Keratinocyte (primary cell): Measurements from ENCODE around the gene CDK14. TPM values are rescaled to one million over a fixed set of nuclear protein-coding genes. Genes with fewer than 3 reads are reported as not detected.

Source experiments
- DNase-seq: peaks from one replicate; pipeline ENCODE4 v3.0.0-alpha.2; 2011; ENCODE audit warnings: low read depth, missing footprints, low spot score
- FAIRE-seq: peaks from 2 replicates; lab custom pipeline; 2011; peaks lifted over from hg19 to GRCh38; lab: Jason Lieb, UNC
- H2AFZ ChIP-seq: 2 replicates; pipeline ENCODE4 v1.6.0; 2012; ENCODE audit warnings: low read length, control low read depth, inconsistent platforms; ENCODE audit not compliant: control insufficient read depth
- H3K27ac ChIP-seq: 2 replicates; pipeline ENCODE4 v1.5.1; 2011; ENCODE audit warnings: low read length; ENCODE audit not compliant: control insufficient read depth, insufficient read depth
- H3K27me3 ChIP-seq: 3 replicates; pipeline ENCODE4 v1.6.0; 2011; ENCODE audit warnings: low read length; ENCODE audit not compliant: control insufficient read depth, insufficient read depth; ENCODE audit errors: extremely low read depth
- H3K36me3 ChIP-seq, 2 experiments: 2 replicates in 1 of 2; 3 replicates in 1 of 2; pipeline ENCODE4 v1.5.1; 2011; ENCODE audit warnings: low read length in 2 of 2, mild to moderate bottlenecking in 1 of 2; ENCODE audit not compliant: control insufficient read depth in 2 of 2, insufficient read depth in 2 of 2; ENCODE audit errors: extremely low read depth in 1 of 2
- H3K4me1 ChIP-seq: 3 replicates; pipeline ENCODE4 v1.5.1; 2011; ENCODE audit warnings: low read length; ENCODE audit not compliant: control insufficient read depth, insufficient read depth; ENCODE audit errors: extremely low read depth
- H3K4me2 ChIP-seq: 3 replicates; pipeline ENCODE4 v1.6.0; 2011; ENCODE audit warnings: low read depth, low read length; ENCODE audit not compliant: control insufficient read depth, insufficient read depth; ENCODE audit errors: extremely low read depth
- H3K4me3 ChIP-seq, 3 experiments: fragments of 200-600 bp in 1 of 3; sonication (generic) in 1 of 3; 2 replicates in 2 of 3; 3 replicates in 1 of 3; pipeline ENCODE4 v1.5.1; 2011 to 2016; ENCODE audit warnings: low read length in 3 of 3, mild to moderate bottlenecking in 3 of 3, control low read depth in 2 of 3, inconsistent platforms in 1 of 3, low read depth in 1 of 3, mixed read lengths in 1 of 3, mixed run types in 1 of 3, moderate library complexity in 1 of 3; ENCODE audit not compliant: control insufficient read depth in 2 of 3, insufficient read depth in 2 of 3; ENCODE audit errors: extremely low read depth in 1 of 3
- H3K79me2 ChIP-seq: 2 replicates; pipeline ENCODE4 v1.6.0; 2012; ENCODE audit warnings: low read length; ENCODE audit not compliant: control insufficient read depth, insufficient read depth
- H3K9ac ChIP-seq: 3 replicates; pipeline ENCODE4 v1.6.0; 2011; ENCODE audit warnings: low read length; ENCODE audit not compliant: control insufficient read depth, insufficient read depth; ENCODE audit errors: extremely low read depth
- H3K9me1 ChIP-seq: 3 replicates; pipeline ENCODE4 v1.6.0; 2011; ENCODE audit warnings: low read length; ENCODE audit not compliant: control insufficient read depth, insufficient read depth; ENCODE audit errors: extremely low read depth
- H3K9me3 ChIP-seq: 2 replicates; pipeline ENCODE4 v1.5.1; 2012; ENCODE audit warnings: low read depth, low read length; ENCODE audit not compliant: control insufficient read depth
- H4K20me1 ChIP-seq: 3 replicates; pipeline ENCODE4 v1.6.0; 2011; ENCODE audit warnings: low read length; ENCODE audit not compliant: control insufficient read depth, insufficient read depth; ENCODE audit errors: extremely low read depth
- EZH2 ChIP-seq: IDR thresholded peaks from one replicate; pipeline ENCODE4 v1.6.1; 2012; ENCODE audit warnings: inconsistent platforms, mild to moderate bottlenecking, low read length, moderate library complexity
- dilution Hi-C: fragments of 300-500 bp; cut with MboI; formaldehyde crosslinking; loops from one replicate; pipeline ENCODE4 v1.7.0; 2020; ENCODE audit warnings: low sequenced_read_pairs; ENCODE audit not compliant: extremely low pct_ligation_motif_present
- polyA plus RNA-seq, 5 experiments: library from polyadenylated mRNA; depleted of rRNA in 3 of 5; stranded (reverse) in 3 of 5; stranded (forward) in 1 of 5; unstranded in 1 of 5; fragments of >200 nt; gene quantifications; 1 replicate in 1 of 5; 2 replicates in 3 of 5; 3 replicates in 1 of 5; pipeline versions ENCODE4 v1.2.1 to v1.2.3, GENCODE V29; 2011 to 2012; ENCODE audit warnings: missing spikeins in 2 of 5, low read depth in 1 of 5, low replicate concordance in 1 of 5
- TF ChIP-seq, protein P1 (sequence below), 3 experiments: IDR thresholded peaks in 1 of 3; conservative IDR thresholded peaks in 1 of 3; optimal IDR thresholded peaks in 1 of 3; 2 replicates in 2 of 3; 3 replicates in 1 of 3; pipeline versions ENCODE3 to v1.5.1; 2011; ENCODE audit warnings: low read length in 3 of 3, mild to moderate bottlenecking in 3 of 3, moderate library complexity in 2 of 3, control low read depth in 1 of 3, inconsistent platforms in 1 of 3; ENCODE audit not compliant: insufficient read depth in 2 of 3; ENCODE audit errors: extremely low read depth in 1 of 3

The CDK14 gene
- polyA plus RNA-seq, 1 donor (not counting 4 experiments of a cell fraction or from before 2014, with no cell fraction given) = 4.0 TPM

DNA sequence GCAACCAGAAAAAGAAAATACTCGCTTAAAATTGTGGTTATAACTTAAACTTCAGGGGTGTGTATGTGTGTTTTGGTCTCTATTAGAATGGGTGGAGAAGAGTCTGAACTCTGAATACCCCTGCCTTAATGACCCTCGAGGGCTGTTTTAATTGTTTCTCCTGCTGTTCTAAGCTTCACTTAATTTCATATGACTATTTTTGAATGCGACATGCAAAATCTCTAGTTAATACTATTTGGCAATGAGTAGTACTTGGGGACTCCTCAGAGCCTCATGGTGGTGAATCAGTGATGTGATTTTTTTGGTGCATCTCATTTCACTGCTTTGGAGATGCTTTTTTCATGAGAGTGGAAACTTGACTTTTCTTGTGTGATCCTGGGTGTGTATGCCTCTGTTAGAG is 178.6 kb downstream of the CDK14 start:
- Histone ChIP-seq H4K20me1 (no peaks in the 10 kb centered on the region), H3K79me2 (no peaks in the 10 kb centered on the region), H2AFZ (no peak overlapping the region), H3K4me2 (no peak overlapping the region), H3K27ac (no peak overlapping the region), H3K4me3 (no peak overlapping the region), H3K36me3 (no peaks in the 10 kb centered on the region), H3K27me3 (no peaks in the 10 kb centered on the region), H3K4me1 (no peaks in the 10 kb centered on the region), H3K9ac (no peak overlapping the region), H3K9me1 (no peaks in the 10 kb centered on the region), H3K9me3 (no peaks in the 10 kb centered on the region)
- TF ChIP-seq, protein P1, sequence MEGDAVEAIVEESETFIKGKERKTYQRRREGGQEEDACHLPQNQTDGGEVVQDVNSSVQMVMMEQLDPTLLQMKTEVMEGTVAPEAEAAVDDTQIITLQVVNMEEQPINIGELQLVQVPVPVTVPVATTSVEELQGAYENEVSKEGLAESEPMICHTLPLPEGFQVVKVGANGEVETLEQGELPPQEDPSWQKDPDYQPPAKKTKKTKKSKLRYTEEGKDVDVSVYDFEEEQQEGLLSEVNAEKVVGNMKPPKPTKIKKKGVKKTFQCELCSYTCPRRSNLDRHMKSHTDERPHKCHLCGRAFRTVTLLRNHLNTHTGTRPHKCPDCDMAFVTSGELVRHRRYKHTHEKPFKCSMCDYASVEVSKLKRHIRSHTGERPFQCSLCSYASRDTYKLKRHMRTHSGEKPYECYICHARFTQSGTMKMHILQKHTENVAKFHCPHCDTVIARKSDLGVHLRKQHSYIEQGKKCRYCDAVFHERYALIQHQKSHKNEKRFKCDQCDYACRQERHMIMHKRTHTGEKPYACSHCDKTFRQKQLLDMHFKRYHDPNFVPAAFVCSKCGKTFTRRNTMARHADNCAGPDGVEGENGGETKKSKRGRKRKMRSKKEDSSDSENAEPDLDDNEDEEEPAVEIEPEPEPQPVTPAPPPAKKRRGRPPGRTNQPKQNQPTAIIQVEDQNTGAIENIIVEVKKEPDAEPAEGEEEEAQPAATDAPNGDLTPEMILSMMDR (optimal IDR thresholded peaks at IDR 0.05 in 1 of 3, IDR thresholded peaks at IDR 0.05 in 1 of 3, conservative IDR thresholded peaks at IDR 0.05 in 1 of 3; ENCODE audit: extremely low read depth in 1 of 3, insufficient read depth in 2 of 3, low read length in 3 of 3) = no peak
- no peak for TF ChIP-seq EZH2
- FAIRE-seq = no peak
- DNase-seq = no peak
- dilution Hi-C loops = no loop called here

DNA sequence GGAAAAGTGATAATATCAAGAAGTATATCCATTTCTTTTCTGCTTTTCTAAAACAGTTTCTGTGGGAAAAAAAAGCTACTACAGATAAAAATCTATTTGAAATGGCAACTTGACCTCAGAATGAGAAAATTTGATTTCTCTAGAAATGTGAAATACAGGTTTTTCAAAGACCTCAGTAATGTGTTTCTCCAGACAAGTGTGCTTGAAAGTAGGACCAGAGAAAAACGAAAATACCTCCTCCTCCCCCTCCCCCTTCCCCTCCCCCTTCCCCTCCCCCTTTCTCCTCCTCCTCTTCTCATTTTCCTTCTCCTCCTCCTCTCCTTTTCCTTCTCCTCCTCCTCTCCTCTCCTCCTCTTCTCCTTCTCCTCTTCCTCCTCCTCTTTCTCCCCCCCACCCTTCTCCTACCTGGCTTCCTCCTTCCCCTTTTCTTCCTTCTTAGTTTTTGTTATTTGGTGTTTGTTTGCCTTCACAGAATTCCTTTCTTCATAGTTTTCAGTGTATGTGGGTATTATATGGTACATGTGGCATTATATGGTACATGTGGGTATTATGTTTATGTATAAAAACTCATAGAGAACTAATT is 179.4 kb downstream of the CDK14 start:
- Histone ChIP-seq H3K27me3 (no peaks in the 10 kb centered on the region), H3K9me3 (no peaks in the 10 kb centered on the region), H3K27ac (no peak overlapping the region), H3K4me1 (no peaks in the 10 kb centered on the region), H4K20me1 (no peaks in the 10 kb centered on the region), H2AFZ (no peak overlapping the region), H3K9ac (no peak overlapping the region), H3K4me2 (no peak overlapping the region), H3K36me3 (no peaks in the 10 kb centered on the region), H3K9me1 (no peaks in the 10 kb centered on the region), H3K79me2 (no peaks in the 10 kb centered on the region), H3K4me3 (no peak overlapping the region)
- TF ChIP-seq EZH2 = no peak
- TF ChIP-seq, protein P1 (optimal IDR thresholded peaks at IDR 0.05 in 1 of 3, IDR thresholded peaks at IDR 0.05 in 1 of 3, conservative IDR thresholded peaks at IDR 0.05 in 1 of 3; ENCODE audit: extremely low read depth in 1 of 3, insufficient read depth in 2 of 3, low read length in 3 of 3) = no peak
- no peak for DNase-seq
- no peak for FAIRE-seq
- dilution Hi-C loops = no loop called here
